ENCODE data around the gene WSCD1. TPM values are rescaled to one million over a fixed set of nuclear protein-coding genes. Genes with fewer than 3 reads are reported as not detected.

WSCD1 gene
- total and polyA plus RNA-seq, 2 experiments from 2014 or later = 3.1 to 16.7 TPM

DNA sequence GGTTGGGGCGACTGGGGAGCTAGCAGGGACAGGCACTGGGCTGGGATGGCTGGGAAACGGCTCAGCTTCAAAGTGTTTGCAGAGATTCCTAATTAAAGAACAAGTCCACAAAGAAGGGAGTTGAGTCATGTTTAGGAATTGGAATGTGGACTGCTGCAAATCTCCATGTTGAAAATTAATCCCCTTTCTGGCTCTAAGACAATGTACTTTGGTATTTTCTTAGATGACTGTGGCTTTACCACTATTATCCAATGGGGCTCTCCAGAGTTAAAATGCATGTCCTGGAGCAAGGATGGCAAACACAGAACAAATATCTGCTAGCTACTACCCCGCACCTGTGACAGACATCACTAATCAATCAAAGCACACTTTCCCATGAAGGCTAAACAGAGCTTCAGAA is 22.2 kb upstream of the WSCD1 start:
- DNase-seq (ENCODE audit: low read depth in 1 of 2, low spot score in 1 of 2) = no peak
- H3K36me3 ChIP-seq = no peaks in the 10 kb centered on the region
- H3K27me3 ChIP-seq = no peaks in the 10 kb centered on the region
- H3K9me3 ChIP-seq (ENCODE audit: low read depth) = no peaks in the 10 kb centered on the region
- no peak overlapping the region for H3K4me3 ChIP-seq
- TF ChIP-seq, protein P1, sequence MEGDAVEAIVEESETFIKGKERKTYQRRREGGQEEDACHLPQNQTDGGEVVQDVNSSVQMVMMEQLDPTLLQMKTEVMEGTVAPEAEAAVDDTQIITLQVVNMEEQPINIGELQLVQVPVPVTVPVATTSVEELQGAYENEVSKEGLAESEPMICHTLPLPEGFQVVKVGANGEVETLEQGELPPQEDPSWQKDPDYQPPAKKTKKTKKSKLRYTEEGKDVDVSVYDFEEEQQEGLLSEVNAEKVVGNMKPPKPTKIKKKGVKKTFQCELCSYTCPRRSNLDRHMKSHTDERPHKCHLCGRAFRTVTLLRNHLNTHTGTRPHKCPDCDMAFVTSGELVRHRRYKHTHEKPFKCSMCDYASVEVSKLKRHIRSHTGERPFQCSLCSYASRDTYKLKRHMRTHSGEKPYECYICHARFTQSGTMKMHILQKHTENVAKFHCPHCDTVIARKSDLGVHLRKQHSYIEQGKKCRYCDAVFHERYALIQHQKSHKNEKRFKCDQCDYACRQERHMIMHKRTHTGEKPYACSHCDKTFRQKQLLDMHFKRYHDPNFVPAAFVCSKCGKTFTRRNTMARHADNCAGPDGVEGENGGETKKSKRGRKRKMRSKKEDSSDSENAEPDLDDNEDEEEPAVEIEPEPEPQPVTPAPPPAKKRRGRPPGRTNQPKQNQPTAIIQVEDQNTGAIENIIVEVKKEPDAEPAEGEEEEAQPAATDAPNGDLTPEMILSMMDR (IDR thresholded peaks at IDR 0.05; ENCODE audit: low read depth, low read length) = no peak
- H3K27ac ChIP-seq = no peak overlapping the region
- H3K4me1 ChIP-seq (ENCODE audit: low read depth) = no peaks in the 10 kb centered on the region

DNA sequence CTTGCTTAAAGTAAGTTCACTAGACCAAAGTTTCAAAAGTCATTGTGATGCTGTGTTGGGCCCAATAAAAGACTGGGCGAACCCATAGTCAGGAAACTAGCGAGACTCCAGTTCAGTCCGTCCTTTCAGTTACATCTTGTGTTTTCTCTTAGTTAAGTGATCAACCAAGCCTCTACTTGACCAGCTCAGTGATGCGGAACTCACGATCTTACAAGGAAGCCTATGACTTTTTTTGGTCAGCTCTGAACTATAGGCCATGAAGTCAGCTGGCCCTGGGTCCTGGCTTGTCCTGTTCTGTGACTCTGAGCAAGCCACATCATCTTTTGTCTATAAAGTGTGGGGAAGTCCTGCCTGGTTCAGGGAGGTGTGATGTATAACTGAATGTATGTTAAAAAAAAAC is 21.7 kb upstream of the WSCD1 start:
- TF ChIP-seq, protein P1 (IDR thresholded peaks at IDR 0.05; ENCODE audit: low read depth, low read length) = no peak
- DNase-seq (ENCODE audit: low read depth in 1 of 2, low spot score in 1 of 2) = no peak
- H3K9me3 ChIP-seq (ENCODE audit: low read depth) = no peaks in the 10 kb centered on the region
- no peaks in the 10 kb centered on the region for H3K36me3 ChIP-seq
- no peak overlapping the region for H3K27ac ChIP-seq
- H3K4me3 ChIP-seq = no peak overlapping the region
- no peaks in the 10 kb centered on the region for H3K4me1 ChIP-seq (ENCODE audit: low read depth)
- H3K27me3 ChIP-seq = no peaks in the 10 kb centered on the region

DNA sequence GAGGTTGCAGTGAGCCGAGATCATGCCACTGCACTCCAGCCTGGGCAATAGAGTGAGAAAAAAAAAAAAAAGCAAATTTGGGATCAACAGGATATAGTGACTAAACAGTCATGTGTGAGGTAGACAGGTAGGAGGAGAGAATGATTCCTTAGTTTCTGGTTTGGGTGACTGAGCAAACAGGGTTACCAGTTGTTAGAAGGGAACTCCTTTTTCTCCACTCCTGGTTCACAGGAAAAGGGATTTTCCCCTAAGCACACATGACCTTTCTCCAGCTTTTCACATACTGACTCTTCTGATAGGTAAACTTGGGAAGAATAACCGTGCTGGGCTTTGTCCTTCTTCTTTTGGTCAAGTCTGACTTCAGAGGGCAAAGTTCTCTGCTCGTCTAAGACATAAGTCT is 17.3 kb upstream of the WSCD1 start:
- Histone ChIP-seq H3K9me3 (ENCODE audit: low read depth) (no peaks in the 10 kb centered on the region), H3K4me3 (no peak overlapping the region), H3K27ac (no peak overlapping the region), H3K36me3 (no peaks in the 10 kb centered on the region), H3K27me3 (no peaks in the 10 kb centered on the region), H3K4me1 (ENCODE audit: low read depth) (no peaks in the 10 kb centered on the region)
- DNase-seq (ENCODE audit: low read depth in 1 of 2, low spot score in 1 of 2) = no peak
- TF ChIP-seq, protein P1 (IDR thresholded peaks at IDR 0.05; ENCODE audit: low read depth, low read length) = no peak

DNA sequence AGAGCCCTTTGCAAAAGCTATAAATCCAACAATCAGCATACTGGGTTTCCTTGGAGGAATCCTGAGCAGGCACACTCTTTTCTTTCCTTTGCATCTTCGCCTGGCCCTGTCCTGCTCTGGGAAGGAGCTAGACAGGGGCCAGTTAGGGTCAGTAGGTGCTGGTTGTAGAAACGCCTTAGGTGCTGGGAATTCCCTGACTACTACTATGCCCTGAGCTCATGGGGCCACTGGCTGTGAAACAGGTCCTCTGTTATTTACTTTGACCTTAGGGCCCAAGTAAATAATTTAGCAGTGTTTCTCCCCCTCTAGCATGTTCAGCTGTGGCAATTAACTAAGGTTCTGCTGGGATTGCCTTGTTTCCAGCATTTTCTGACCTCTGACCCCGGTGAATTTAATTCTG is 15.8 kb upstream of the WSCD1 start:
- Histone ChIP-seq H3K4me3 (no peak overlapping the region), H3K4me1 (ENCODE audit: low read depth) (no peaks in the 10 kb centered on the region), H3K27ac (no peak overlapping the region), H3K36me3 (no peaks in the 10 kb centered on the region), H3K9me3 (ENCODE audit: low read depth) (no peaks in the 10 kb centered on the region), H3K27me3 (no peaks in the 10 kb centered on the region)
- TF ChIP-seq, protein P1 (IDR thresholded peaks at IDR 0.05; ENCODE audit: low read depth, low read length) = no peak
- DNase-seq (ENCODE audit: low read depth in 1 of 2, low spot score in 1 of 2) = no peak

DNA sequence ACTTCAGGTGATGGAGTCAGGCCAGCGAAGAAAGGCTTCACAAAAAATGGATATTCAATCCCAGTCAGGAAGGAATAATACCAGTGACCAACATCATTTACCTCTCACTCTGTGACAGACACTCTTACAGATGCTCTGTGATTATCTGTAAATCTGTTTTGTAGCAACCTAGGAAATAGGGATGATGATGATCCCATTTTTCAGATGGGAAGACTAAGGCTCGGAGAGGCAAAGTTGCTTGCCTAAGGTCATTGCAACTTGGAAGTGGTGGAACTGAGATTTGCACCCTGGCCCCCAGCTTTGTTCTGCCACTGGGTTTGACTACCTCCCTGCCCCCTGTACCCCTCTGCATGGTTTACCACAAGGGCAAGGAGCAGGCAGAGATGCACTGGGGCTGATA is 14.1 kb upstream of the WSCD1 start:
- Histone ChIP-seq H3K27ac (no peak overlapping the region), H3K9me3 (ENCODE audit: low read depth) (no peaks in the 10 kb centered on the region)
- TF ChIP-seq, protein P1 (IDR thresholded peaks at IDR 0.05; ENCODE audit: low read depth, low read length) = no peak

DNA sequence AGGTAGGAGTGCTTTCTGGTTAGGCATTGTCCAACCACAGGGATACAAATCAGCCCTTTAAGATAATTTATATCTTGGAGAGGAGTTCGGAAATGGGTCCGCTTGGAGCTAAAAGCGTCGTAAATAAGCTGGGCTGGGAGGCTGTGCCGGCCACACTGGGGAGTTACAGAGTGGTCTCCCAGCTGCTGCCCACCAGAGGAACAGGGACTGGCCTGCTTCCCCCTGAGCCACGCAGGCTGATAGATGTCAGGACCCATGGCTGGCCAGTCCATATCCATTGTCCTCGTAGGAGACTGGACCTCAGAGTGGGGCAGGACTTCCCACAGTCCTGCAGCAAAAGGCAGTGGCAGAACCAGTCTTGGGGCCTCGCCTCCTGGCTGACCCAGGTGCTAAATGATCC is 12.6 kb upstream of the WSCD1 start:
- no peaks in the 10 kb centered on the region for H3K9me3 ChIP-seq (ENCODE audit: low read depth)
- no peak for DNase-seq (ENCODE audit: low read depth in 1 of 2, low spot score in 1 of 2)
- H3K4me3 ChIP-seq = no peak overlapping the region
- H3K27me3 ChIP-seq = peaks cover 3% of the 10 kb centered on the region
- H3K36me3 ChIP-seq = no peaks in the 10 kb centered on the region
- TF ChIP-seq, protein P1 (IDR thresholded peaks at IDR 0.05; ENCODE audit: low read depth, low read length) = no peak
- no peaks in the 10 kb centered on the region for H3K4me1 ChIP-seq (ENCODE audit: low read depth)
- no peak overlapping the region for H3K27ac ChIP-seq

More for the DNA sequence above, 14.1 kb upstream of the WSCD1 start:
- no peak for DNase-seq (ENCODE audit: low read depth in 1 of 2, low spot score in 1 of 2)
- Histone ChIP-seq H3K4me1 (ENCODE audit: low read depth) (no peaks in the 10 kb centered on the region), H3K36me3 (no peaks in the 10 kb centered on the region), H3K27me3 (peaks cover 2% of the 10 kb centered on the region), H3K4me3 (no peak overlapping the region)

All from cardiac muscle cell (in vitro differentiated cells and primary cell).